ENCODE measurements around the gene SRA1.

Gene SRA1

DNA sequence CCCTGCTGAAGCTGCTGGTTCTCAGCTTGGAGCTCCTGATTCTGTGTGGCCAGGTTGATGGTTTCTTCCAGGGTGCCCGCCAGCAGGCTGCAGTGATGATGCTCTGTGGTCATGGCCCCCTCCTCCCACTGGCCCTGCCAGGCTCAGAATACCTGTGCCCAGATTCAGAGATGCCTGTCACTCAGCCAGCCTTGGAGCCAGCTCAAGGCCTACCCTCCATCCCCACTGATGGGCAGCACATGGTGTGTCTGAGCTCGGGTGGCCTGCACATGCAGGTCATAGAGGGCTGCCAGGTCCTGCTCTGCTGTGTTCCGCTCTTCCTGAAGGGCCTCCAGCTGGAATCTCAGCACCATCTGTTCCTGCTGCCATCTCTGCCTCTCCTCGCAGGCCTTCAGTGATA is 12.8 kb upstream of the SRA1 start:
- DNase-seq = no peak

DNA sequence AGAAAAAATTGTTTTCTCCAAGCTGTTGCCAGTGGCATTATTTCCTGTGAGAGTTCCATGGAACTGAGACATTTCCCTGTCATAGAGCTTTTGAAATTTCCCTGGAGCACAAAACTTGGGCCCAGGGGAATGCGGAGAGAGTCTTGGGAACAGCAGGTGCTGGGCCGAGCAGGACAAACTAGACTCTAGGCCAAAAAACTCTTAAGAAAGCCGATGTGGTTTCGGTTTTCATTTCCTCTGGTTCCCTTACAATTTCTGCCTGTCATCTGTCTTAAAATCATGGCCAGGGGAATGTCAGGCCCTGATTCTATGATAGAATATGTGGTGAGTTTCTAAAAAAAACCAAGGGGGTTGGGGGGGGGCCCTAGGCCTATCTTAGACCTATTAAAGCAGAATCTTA is 11.9 kb upstream of the SRA1 start:
- peak; percentile 82 for DNase-seq

DNA sequence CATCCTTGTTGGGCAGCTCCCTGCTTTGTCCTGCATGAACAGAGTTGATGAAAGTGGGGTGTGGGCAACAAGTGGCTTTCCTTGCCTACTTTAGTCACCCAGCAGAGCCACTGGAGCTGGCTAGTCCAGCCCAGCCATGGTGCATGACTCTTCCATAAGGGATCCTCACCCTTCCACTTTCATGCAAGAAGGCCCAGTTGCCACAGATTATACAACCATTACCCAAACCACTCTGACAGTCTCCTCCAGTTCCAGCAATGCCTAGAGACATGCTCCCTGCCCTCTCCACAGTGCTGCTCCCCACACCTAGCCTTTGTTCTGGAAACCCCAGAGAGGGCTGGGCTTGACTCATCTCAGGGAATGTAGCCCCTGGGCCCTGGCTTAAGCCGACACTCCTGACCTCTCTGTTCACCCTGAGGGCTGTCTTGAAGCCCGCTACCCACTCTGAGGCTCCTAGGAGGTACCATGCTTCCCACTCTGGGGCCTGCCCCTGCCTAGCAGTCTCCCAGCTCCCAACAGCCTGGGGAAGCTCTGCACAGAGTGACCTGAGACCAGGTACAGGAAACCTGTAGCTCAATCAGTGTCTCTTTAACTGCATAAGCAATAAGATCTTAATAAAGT is 11.3 kb upstream of the SRA1 start:
- no peak for DNase-seq

DNA sequence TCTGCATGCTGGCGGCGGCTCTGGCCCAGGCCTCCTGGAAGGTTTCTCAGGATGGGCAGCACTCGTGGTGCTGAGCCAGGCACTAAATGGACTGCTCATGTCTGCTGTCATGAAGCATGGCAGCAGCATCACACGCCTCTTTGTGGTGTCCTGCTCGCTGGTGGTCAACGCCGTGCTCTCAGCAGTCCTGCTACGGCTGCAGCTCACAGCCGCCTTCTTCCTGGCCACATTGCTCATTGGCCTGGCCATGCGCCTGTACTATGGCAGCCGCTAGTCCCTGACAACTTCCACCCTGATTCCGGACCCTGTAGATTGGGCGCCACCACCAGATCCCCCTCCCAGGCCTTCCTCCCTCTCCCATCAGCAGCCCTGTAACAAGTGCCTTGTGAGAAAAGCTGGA is 10.6 kb upstream of the SRA1 start:
- DNase-seq = no peak

DNA sequence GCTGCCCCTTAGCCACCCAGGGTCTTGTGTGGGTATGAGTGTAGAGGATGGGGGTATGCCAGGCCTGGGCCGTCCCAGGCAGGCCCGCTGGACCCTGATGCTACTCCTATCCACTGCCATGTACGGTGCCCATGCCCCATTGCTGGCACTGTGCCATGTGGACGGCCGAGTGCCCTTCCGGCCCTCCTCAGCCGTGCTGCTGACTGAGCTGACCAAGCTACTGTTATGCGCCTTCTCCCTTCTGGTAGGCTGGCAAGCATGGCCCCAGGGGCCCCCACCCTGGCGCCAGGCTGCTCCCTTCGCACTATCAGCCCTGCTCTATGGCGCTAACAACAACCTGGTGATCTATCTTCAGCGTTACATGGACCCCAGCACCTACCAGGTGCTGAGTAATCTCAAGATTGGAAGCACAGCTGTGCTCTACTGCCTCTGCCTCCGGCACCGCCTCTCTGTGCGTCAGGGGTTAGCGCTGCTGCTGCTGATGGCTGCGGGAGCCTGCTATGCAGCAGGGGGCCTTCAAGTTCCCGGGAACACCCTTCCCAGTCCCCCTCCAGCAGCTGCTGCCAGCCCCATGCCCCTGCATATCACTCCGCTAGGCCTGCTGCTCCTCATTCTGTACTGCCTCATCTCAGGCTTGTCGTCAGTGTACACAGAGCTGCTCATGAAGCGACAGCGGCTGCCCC is 10.0 kb upstream of the SRA1 start:
- no peak for DNase-seq

DNA sequence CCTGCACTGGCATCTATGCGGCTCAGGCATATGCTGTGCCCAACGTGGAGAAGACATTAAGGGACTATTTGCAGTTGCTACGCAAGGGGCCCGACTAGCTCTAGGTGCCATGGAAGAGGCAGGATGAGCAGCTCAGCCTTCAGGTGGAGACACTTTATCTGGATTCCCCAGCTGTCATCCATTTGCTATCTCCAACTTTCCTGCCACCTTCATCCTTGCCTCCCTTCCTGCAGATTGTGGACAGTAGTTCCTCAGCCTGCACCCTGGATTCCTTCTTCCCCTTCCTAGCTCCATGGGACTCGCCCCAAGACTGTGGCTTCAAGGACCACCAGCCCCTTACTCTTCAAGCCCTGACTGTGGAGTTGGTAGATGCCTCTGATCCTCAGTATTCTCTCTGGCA is 9.4 kb upstream of the SRA1 start:
- no peak for DNase-seq

DNA sequence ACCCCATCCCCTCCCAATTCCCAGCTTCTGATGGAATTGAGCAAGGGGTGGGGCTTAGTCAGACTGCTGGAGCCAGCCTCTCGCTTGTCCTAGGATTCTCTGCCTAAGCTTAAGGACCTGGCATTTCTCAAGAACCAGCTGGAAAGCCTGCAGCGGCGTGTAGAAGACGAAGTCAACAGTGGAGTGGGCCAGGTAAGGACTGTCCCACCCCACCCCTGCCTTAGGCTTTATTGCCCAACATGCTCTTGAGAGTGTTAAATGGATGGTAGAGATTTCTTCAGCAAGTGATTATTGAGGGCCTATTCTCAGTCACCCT is 8.5 kb upstream of the SRA1 start:
- DNase-seq = no peak

DNA sequence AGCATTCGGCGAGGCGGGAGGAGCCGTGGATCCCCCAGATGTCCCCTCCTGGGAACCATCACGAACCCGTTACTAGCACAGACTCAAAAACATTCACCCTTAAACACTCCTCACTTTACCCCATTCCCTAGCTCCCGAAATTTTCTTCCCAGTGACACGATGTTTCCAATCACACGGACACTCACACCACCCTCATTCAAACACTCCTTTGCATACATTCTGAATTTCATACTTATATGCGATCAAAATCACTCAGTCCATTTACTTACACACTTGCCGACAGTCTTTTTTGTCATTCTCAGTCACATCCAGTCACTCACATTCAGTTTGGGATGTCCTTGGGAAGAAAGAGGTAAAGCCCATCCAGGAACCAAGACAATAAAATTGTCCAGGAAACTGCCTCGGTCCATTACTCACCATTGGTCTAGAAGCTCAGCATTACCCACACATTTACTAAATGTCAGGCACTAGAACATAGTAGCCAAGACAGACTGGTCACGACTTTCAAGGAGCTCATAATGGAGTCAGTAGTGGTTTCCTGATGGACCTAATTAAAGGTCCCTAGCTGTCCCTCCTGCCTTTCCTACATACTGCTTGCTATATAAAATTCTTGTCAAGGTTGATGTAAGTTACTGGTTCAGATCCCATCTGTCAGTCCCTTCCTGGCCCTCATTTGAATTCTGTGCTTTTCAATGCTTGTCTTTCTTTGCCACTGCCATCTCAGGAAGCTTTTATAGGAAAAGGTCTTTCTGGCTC is 7.9 kb upstream of the SRA1 start:
- DNase-seq = peak; percentile 49

DNA sequence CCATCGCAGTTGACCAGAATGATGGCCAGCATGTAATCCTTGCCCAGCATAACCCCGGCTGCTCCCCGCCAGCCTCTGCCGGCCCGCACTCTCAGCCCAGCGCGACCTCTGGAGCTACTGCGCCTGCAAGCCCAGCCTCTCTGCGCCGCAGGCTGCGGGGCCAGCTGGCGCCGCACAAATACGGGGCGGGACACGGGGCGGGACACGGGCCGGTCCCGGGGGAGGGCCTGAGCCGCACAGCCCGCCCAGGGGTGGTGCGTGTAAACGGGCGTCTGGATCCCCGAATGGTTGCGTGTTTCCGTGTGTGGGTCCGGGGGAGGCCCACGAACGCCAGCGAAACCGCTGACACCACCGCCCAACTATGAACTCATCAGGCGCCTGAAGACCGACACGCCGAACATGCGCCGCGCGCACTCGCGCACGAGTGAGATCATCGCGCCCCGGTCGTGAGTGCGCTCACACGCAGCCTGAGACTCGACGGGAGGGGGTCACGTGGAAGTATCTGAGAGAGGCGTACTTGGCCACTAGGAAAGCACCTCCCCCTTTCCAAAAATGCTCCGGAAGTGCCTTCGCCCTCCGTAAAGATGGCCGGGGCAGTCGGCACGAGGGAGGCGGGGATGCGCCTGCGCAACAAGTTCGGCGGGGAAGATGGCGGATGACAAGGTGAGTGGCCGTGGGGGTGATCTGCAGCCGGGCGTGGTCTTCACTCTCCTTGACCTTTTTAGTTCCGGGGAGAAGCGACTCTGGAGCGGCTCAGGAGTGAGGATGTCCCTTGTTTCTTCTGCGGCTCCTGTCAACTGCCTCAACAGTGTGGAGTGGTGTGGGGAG is 7.1 kb upstream of the SRA1 start, which contains the start of the genes APBB3 and SLC35A4:
TSS of gene APBB3 (minus strand) at position 403 of the 828 bp plus-strand sequence. CDS start at position 50, 353 bp downstream.
TSS of gene SLC35A4 (plus strand) at position 633 of the 828 bp plus-strand sequence. CDS start 2,342 bp downstream, outside the sequence.
- peak; percentile 99 for DNase-seq

DNA sequence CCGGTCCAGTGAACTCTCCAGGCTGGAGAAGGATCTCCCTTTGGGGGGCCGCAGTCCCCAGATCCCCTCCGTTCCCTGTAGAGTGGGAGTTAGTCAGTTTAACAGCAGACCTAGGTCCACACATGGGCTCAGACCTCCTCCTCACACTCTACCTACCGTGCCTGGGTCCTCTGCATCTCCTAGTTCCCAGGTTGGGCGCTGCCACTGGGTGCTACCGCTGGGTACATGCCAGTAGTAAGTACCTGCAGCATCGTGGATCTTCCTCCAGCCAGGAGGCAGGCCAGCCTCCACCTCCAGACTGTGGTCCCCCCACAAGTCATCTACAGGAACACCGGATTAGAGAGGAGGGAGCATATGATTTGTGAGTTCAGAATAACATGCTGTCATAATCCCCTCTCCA is 6.3 kb upstream of the SRA1 start:
- DNase-seq = no peak

DNA sequence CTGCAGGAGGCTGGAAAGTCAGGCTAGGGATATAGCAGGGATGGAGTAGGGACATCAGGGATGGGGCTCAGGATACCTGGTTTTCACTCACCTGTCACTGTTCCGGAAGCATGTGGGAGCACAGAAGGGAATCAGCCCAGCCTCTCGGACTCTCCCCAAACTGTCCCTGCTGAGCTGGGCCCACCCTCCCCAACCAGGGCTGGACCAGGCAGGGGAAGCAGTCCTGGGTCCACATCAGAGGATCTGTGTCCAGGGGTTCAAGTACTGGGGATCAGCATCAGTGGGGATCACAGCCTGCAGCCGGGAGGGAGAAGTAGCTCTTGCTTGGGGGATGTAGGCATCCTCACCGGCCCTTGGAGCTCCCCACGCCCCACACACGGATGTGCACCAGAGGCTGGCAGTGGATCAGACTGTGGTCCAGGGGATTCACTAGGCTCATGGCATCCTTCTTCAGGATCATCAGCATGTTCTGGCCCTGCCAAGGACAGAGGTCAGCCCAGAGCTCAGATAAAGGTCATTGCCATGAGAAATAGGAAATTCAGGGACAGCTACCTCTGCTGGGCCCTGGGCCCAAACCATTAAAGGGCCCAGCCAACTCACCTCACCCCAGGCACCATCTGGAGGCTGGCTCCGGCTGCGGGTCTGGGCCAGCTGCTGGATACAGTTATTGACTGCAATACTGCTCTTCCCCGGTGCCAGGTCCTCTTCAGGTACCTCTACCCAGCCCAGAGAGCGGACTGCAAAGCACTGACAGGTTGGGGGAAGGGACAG is 4.7 kb upstream of the SRA1 start:
- DNase-seq = no peak

DNA sequence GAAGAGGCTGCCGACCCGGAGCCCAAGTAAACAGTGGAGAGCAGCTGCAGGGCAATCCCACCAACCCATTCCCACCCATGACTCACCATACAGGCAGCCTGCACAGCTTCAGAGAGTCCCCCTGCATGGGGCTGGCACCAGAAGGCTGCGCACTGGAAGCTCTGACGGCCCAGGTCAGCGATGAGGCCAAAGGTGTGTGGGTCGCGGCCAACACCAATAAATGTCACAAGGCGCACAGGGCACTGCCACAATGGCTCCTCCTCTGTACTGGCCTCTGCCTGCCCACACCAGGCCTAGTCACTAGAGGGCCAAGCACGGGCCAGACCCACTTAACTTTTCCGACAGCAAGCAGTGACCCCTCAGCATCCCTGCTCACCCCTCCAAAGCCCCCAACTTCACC is 3.0 kb upstream of the SRA1 start:
- no peak for DNase-seq

DNA sequence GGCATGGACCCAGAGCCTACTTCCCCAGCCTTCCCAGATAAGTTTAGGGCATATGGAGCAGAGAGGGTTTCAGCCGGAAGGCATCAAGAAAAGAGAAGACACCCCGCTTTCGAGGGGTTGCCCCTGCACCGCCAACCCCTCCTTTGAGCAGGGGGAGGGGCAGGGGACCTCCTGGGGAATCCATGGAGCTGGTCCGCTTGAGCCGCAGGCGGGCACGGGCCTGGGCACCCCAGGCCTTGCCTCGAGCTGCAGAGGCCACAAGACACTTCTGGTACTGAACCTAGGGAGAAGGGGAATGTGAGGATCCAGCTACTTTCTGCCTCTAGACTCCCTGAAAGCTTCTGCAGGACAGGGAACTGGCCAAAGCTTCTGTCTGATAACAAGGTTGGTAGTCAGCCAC is 1.3 kb upstream of the SRA1 start:
- DNase-seq = no peak

DNA sequence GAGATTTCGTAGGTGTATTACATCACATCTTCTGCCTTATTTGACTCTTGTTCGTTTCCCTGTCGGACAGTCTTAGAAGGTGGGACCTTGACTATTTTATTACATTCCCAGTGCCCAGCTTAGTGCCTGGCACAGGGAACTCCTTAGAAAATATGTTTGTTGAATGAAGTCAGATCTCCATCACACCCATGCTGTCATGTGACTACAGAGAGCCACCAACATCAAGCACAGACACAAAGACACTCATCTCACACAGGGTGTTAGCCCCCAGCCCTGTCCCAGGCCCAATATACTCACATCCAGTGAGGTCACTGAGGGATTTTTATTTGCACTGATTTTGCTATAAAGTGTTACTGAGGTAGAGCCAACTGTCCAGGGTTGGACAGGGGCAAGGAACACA is 692 bp upstream of the SRA1 start:
- DNase-seq = no peak

DNA sequence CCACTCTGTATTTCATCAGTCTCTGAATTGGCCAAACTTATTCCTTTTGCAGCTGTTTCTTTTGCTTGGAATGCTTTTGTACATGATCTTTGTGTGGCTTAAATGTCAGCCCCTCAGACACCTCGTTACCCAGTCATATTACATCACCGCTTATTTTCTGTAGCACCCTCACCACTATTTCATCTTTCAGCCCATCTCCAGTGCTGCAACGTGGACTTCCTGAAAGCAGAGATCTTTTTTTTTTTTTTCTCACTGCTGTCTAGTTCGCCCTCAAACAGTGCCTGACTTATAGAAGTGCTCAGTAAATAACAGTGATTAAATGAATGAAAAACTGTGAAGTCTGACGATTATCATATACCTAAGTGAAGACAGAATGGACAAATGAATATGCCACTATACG is 835 bp downstream of the SRA1 start:
- peak; percentile 51 for DNase-seq

DNA sequence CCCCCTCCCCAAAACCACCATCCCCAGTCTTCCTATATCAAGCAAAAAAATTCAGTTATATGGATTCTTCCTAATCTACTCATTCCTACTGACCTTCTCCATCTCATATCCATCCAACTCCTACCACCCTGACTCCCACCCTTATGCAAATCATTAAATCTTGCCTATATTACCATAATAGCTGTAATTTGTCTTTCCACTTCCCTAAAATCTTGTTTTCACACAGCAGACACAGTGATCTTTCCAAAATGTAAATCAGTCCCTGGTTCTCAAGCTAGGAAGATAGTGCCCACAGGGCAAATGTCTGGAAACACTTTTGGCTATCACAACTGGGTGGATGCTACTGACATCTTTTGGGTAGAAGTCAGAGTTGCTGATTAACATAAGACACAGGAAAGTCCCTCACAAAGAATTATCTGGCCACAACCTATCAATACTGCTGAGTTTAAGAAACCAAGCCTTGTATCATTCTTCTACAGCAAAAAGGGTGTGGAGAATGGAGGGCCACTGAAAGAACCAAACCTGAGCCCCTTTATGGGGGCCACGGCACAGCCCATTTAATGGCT is 1.4 kb downstream of the SRA1 start:
- no peak for DNase-seq

DNA sequence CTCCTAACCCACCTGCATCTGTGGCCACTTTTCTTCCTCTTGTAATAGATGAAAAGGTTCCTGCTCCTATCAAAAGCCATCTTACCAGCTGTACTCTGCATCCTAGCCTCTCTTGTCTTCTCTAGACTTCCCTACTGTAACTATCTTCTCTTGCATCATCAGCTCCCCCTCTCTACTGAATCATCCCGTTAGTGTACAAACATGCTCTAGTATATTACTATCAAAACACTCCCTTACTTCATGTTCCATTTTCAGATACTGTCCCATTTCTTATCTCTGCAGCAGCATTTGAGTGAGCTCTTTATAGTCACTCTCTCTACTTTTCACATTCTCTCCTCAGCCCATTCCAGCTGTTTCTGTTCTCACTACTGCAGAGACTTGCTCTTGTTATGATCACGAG is 2.8 kb downstream of the SRA1 start:
- DNase-seq = peak; percentile 65

DNA sequence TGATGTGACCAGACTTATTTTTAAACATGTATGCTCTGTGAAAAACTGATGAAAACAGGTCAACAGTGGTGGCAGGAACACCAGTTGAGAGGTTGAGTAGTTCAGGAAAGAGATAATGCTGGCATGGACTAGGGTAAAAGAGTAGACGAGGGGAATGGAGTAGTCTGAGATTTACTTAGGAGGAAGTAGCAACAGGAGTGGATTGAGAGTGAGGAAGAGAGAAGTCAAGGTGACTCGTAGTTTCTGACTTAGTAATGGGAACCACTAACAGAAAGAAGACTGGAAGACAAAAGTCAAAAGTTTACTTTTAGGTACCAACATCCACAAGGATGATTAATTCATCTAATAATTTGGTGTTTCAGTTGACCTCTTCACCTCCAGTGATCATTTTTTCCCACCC is 3.6 kb downstream of the SRA1 start:
- peak; percentile 26 for DNase-seq

DNA sequence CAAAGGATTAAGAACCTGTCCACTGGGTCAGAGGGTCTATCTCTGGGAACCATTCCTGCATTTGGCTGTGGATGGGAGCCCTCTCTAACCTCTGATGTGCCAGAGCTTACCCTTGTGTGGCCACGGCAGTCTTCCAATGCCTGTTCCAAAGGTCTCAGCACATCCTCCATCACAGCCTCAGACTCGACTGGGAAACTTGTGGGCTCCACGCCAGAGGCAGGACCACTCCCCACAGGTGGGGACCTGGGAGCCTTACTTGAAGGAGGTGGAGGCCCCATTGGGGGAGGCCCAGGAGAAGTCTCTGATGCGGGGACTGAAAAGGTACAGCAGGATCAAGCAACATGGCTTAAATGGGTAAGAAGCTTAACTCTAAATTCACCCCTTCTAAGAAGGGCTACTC is 5.4 kb downstream of the SRA1 start:
- DNase-seq = no peak

DNA sequence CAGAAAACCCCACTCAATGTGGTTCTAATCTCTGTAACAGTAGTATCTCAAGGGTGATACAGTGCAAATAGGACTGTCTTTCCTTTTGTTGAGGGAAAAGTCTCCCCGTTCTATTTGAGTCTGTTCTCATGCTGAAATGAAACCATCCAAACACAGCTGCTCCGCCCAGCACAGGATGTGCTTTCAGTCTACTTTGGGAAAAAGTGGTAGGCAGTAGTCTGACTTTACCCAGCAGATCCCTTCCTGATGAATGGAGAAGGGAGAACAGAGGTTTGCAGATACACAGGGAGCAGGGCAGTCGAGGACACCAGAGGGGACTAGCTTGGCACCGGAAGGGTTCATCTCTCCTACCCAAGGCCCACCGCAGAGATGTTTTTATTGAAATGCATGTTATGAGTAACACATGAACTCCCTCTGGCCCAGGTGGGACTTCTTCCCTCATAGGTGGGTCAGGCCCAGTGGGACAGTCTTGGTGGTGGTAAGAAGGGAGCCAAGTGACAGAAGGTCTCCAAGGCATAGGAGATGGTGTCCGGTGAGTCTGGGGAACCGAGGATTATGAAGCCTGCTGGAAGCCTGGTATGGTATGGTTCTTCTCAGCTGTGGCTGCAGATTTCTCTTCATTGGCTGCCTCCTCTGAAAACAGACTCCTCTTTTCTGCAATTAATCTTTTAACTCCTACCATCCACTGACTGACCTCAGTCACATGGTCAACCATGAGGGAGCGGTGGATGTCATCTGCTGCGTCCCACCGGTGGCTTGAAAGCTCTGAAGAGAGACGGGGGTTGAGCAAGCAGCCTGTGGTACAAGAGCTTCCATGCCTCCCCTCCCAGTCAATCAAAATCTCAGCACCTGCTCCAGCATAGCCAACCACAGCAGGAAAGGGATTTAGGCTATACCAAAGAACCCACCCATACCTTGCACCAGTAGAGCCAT is 6.9 kb downstream of the SRA1 start:
- no peak for DNase-seq
